Measurements from ENCODE around the gene STOML1. TPM values are rescaled to one million over a fixed set of nuclear protein-coding genes. Genes with fewer than 3 reads are reported as not detected.

Gene STOML1
- total RNA-seq, 1 donor from 2014 or later, result 13.1 TPM

DNA sequence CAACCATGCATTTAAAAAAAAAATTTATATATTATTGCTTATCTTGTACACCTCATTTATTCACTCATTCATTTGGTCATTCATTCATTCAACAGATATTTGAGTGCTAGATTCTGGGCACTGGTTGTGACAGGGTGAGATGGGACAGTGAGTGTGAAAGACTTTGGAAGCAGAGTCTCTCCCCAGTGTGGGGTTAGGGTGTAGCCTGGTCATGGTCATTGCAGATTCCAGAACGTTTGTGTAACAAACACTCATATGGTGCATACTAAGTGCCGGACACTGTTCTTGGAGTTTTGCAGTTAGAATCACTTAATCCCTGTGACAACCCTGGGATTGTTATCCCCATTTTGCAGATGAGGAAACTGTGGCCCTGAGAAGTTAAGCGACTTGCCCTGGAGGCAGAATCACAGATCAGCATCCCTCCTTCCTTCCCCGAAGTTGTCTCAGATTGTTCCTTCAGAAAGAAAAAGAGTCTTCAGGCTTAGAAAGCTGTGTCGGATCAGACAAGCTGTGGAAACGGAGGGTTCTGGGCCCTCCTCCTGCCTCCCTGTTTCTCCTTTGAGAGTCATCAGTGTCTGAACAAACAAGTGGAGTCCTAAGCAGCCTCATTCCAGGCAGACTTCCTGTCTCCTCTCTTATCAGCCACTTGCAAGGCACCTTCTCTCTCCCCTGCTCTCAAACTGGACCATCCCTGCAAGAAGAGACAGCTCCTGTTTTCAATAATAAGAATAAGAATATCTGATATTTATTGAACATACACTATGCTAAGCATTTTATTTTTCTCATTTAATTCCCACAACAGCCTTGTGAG, 59.5 kb downstream of the STOML1 start:
- DNase-seq (ENCODE audit: low read depth in 2 of 2), result peak in 1 of 2 donors; percentile 47

DNA sequence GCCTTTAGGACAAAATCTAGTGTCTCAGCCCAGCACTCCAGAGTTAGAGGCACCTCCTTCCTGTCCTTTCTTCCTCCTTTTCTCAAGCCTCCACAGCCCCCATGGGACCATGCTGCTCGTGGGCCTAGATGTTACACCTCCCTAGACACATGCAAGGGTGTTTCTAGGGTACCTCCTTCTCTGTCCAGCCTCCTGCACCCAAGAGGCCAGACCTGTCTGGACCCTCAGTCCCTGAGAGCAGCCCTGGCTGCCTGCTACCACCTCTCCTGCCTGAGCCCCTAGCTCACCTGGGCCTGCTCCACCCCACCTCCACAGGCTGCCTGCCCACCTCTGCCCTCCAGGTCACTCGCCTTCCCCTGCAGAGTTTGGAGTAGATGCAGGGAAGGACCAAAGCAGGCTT, 60.7 kb downstream of the STOML1 start:
- DNase-seq (ENCODE audit: low read depth in 2 of 2), result no peak

DNA sequence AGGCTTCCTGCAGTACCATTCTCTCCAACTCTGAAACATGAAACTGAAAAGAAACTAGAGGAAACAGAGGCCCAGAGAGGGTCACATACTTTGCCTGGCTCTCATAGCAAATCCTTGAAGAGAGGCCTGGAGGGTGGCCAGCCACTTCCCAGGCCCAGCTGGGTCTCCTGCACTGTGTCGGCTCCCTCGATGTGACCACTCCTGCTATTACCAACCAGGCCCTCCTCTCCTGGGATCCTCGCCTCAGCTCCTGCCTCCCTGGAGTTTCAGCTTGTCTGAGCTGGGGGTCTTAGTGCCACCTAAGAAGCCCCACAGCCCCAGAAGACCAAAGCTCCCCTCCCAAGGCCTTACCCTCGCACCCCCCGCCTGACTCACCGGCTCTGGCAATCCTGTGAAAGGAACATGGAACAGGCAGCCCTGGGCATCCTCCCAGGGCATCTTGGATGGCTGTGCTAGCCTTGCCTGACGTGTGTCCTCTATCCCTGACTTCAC, 61.3 kb downstream of the STOML1 start:
- DNase-seq (ENCODE audit: low read depth in 2 of 2), result no peak

DNA sequence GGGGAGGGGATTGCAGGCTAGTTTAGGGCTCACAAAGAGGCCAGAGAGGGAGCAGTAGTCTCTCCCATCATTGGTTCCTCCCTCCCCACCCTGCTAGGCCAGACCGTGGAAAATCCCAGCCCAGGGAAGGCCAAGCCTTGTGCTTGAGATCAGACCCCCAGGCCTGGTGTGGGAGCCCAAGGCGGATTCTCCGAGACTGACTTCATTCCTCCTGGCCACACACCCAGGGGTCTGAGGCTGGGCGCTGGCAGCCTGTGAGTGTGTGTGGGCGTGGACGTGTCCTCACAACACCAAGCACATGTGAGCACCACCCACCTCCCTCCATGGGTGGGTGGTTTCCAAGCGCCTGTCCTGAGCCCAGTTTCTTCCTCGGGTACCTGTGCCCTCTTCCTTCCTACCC, 61.7 kb downstream of the STOML1 start:
- no peak for DNase-seq (ENCODE audit: low read depth in 2 of 2)

DNA sequence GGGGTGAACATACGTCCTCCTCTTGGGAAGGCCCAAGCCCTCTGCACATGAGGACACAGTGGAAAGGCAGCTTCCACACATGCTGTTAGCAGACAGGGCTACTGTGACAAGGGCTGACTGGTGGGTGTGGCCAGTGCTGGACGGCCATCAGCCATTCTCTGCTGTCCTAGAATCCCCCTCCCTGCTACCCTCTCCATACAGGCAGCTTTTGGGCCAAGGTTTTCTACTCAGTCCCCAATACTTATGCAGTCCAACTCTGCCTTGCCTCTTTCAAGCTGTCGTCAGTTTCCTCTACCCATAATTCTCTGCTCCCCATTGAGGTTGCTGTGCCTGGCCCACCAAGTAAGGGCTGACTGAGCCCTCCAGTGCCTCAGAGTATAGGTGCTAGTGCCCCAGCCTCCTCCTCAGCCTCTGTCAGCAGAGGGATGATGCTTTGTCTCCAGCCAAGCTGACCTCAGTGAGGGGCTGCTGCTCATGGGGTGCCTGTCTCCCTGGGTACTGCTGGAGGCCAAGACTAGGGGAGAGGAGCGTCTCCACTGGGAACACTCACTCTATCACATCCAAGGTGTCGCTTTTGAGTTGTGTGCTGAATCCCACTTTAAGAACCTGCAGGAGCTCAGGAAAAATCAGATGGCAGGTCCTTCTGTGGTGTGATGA, 63.0 kb downstream of the STOML1 start:
- no peak for DNase-seq (ENCODE audit: low read depth in 2 of 2)

Other genes with a start within 250 kb of the STOML1 start
- under 0.01 and 0.22 TPM in 2 replicates for gene INSYN1, start 238.9 kb downstream of the STOML1 start, total RNA-seq
- not detected in 2 replicates for gene TBC1D21, start 118.7 kb downstream of the STOML1 start, total RNA-seq
- gene LOXL1, start 65.8 kb downstream of the STOML1 start, total RNA-seq, result 0.20 and 1.1 TPM in 2 replicates
- gene PML, start 2.4 kb upstream of the STOML1 start, total RNA-seq, result 27.0 and 36.9 TPM in 2 replicates
- gene GOLGA6A, start 90.3 kb upstream of the STOML1 start, total RNA-seq, result not detected in 2 replicates
- gene ISLR2, start 138.3 kb upstream of the STOML1 start, total RNA-seq, result under 0.01 and 0.20 TPM in 2 replicates
- gene ISLR, start 181.4 kb upstream of the STOML1 start, total RNA-seq, result not detected in 2 replicates
- under 0.01 TPM in 2 replicates for gene STRA6, start 210.5 kb upstream of the STOML1 start, total RNA-seq
- not detected in 2 replicates for gene CCDC33, start 244.0 kb upstream of the STOML1 start, total RNA-seq